Tibial nerve (tissue), 4 donors: Measurements from ENCODE around the gene GPR78. TPM values are rescaled to one million over a fixed set of nuclear protein-coding genes. Genes with fewer than 3 reads are reported as not detected.

Experiments used
- DNase-seq, 2 donors: peaks; one replicate each; pipeline ENCODE4 v3.0.0-alpha.2; 2019; ENCODE audit warnings: low spot score in 2 of 2
- H3K27ac ChIP-seq, 4 donors: fragments of 200-600 bp; sonication (generic) in 3 of 4; one replicate each; pipeline ENCODE4 v1.5.1; 2017 to 2019; ENCODE audit warnings: mild to moderate bottlenecking in 1 of 4
- H3K27me3 ChIP-seq, 2 donors: fragments of 200-600 bp; sonication (generic) in 1 of 2; one replicate each; pipeline versions ENCODE4 v1.5.1 to v1.6.0; 2017 to 2019
- H3K36me3 ChIP-seq, 3 donors: fragments of 200-600 bp; sonication (generic); one replicate each; pipeline ENCODE4 v1.5.1; 2018 to 2019
- H3K4me1 ChIP-seq, 4 donors: fragments of 200-600 bp; sonication (generic) in 3 of 4; one replicate each; pipeline ENCODE4 v1.5.1; 2017 to 2019
- H3K4me3 ChIP-seq, 4 donors: fragments of 200-600 bp; sonication (generic) in 3 of 4; one replicate each; pipeline ENCODE4 v1.5.1; 2017 to 2019; ENCODE audit warnings: mild to moderate bottlenecking in 1 of 4, moderate library complexity in 1 of 4
- H3K9me3 ChIP-seq, 4 donors: fragments of 200-600 bp; sonication (generic) in 3 of 4; one replicate each; pipeline ENCODE4 v1.5.1; 2017 to 2019
- EP300 ChIP-seq, 2 donors: sonication (generic); formaldehyde crosslinking; IDR thresholded peaks; one replicate each; pipeline ENCODE4 v1.6.1; 2017; ENCODE audit warnings: antibody characterized with exemption in 2 of 2, mild to moderate bottlenecking in 1 of 2
- POLR2A ChIP-seq, 2 donors: fragments of 450-650 bp; IDR thresholded peaks; one replicate each; pipeline ENCODE4 v1.6.1; 2017; ENCODE audit warnings: antibody characterized with exemption in 2 of 2, mild to moderate bottlenecking in 2 of 2, moderate library complexity in 2 of 2
- WGBS, 2 donors: methylation state at CpG; one replicate each; pipeline ENCODE4 v1.1.5; 2018; 5-methylcytosine and 5-hydroxymethylcytosine counted together
- total RNA-seq, 4 donors: library from RNA; depleted of rRNA; stranded (reverse); fragments of >200 nt; gene quantifications; one replicate each; pipeline ENCODE4 v1.1.0, GENCODE V29; 2016
- TF ChIP-seq, protein P1 (sequence below), 5 experiments: fragments of 200-600 bp in 3 of 5; fragments of 450-650 bp in 2 of 5; sonication (generic) in 3 of 5; IDR thresholded peaks; one replicate each; pipeline ENCODE4 v1.5.1; 2016 to 2019; ENCODE audit warnings: antibody characterized with exemption in 5 of 5, mild to moderate bottlenecking in 3 of 5, moderate library complexity in 2 of 5

Gene GPR78
- total RNA-seq, 4 donors from 2014 or later: not detected

DNA sequence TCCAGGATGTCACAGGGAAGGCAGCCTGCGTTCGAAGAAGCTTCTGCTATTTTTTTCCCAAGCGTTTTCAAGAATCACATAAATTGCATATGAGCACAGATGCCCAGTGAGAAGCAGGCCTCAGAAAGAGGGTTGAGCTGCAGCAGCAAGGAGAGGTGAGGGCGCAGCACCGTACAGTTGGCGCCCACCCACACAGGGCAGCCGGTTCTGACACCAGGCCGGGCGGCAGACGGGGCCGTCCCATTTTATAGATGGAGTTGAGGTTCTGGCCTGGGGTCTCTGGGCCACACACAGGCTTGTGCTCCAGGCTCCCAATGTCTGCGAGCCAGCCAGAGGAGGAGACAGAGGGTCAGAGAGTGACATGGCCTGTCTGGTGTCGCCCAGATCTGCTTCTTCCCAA is 35.2 kb downstream of the GPR78 start:
- no peak overlapping the region for H3K27ac ChIP-seq
- no peak for DNase-seq
- no peaks in the 10 kb centered on the region for H3K36me3 ChIP-seq
- H3K4me3 ChIP-seq: no peak overlapping the region
- no peaks in the 10 kb centered on the region for H3K27me3 ChIP-seq
- H3K4me1 ChIP-seq: no peaks in the 10 kb centered on the region
- 84 to 87% methylated on average over 12 to 13 of the region's 13 CpGs for WGBS, 2 donors
- no peak for TF ChIP-seq EP300 (IDR thresholded peaks at IDR 0.05)
- no peak for TF ChIP-seq POLR2A (IDR thresholded peaks at IDR 0.05)
- TF ChIP-seq, protein P1, sequence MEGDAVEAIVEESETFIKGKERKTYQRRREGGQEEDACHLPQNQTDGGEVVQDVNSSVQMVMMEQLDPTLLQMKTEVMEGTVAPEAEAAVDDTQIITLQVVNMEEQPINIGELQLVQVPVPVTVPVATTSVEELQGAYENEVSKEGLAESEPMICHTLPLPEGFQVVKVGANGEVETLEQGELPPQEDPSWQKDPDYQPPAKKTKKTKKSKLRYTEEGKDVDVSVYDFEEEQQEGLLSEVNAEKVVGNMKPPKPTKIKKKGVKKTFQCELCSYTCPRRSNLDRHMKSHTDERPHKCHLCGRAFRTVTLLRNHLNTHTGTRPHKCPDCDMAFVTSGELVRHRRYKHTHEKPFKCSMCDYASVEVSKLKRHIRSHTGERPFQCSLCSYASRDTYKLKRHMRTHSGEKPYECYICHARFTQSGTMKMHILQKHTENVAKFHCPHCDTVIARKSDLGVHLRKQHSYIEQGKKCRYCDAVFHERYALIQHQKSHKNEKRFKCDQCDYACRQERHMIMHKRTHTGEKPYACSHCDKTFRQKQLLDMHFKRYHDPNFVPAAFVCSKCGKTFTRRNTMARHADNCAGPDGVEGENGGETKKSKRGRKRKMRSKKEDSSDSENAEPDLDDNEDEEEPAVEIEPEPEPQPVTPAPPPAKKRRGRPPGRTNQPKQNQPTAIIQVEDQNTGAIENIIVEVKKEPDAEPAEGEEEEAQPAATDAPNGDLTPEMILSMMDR (IDR thresholded peaks at IDR 0.05): no peak
- no peaks in the 10 kb centered on the region for H3K9me3 ChIP-seq

DNA sequence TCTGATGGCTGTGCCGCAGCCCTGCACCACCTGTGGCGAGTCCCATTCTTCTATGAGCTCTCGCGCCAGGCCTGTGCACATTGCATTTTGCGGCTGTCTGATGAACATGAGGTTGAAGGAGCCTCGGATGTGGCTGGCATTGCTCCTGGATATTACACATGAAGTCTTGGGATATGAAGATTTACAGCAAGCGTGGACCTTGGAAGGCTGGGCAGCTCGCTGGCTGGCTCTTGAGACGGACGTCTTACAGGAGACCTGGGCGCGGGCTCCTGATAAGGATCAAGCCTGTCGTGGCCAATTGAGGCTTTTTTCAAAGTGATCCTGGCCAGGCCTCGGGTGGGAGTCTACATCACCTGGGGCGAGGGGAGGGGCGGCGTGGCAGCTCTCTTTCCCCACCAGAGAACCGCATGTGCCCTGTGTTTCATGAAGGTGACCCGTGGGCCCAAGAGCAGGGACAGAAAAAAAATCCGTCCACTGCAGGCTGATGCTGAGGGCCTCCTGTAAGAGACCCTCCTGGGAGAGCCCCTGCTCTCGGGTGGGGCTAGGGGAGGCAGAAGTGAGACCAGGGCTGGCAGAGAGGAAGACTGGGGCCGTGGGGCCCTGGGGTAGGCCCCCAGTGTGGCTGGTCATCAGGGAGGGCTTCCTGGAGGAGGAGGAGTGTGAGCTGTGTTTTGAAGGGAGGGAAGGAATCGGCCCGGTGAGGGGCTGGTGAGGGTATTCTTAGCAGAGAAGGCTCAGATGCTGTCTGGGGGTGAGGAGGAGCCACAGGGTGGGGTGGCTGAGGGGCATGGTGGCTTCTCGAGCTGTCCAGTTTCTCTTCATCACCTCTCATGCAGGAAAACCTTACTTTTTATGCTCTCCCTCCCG is 36.0 kb downstream of the GPR78 start:
- 74 to 80% methylated on average over 26 of the region's 26 CpGs for WGBS, 2 donors

DNA sequence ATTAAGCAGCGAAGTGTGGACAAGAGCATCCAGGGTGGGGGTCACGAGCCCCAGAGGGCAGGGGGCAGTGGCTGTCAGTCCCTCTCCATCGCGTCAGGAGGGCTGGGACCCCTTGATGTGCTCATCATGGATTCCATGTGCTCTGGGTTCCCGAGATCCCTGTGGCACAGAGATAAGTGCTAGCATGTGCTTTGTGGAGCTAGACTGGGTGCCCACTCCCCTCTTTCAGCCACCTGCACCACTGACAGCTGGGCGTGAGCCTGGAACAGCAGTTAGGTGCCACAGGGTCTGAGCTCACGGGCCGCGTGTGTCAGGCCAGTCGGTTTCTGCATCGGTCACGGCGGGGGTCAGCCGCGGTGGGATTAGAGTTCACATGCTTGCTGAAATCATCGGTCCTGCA is 36.6 kb downstream of the GPR78 start:
- no peaks in the 10 kb centered on the region for H3K4me1 ChIP-seq
- H3K27ac ChIP-seq: no peak overlapping the region
- no peaks in the 10 kb centered on the region for H3K36me3 ChIP-seq
- no peak overlapping the region for H3K4me3 ChIP-seq
- WGBS, 2 donors: 75 to 77% methylated on average over 7 to 15 of the region's 16 CpGs
- DNase-seq: no peak
- H3K9me3 ChIP-seq: no peaks in the 10 kb centered on the region
- TF ChIP-seq POLR2A (IDR thresholded peaks at IDR 0.05) (no peak), EP300 (IDR thresholded peaks at IDR 0.05) (no peak)
- TF ChIP-seq, protein P1 (IDR thresholded peaks at IDR 0.05): no peak
- no peaks in the 10 kb centered on the region for H3K27me3 ChIP-seq

More for the DNA sequence above, 36.0 kb downstream of the GPR78 start:
- DNase-seq: no peak
- TF ChIP-seq POLR2A (IDR thresholded peaks at IDR 0.05): no peak
- no peak for TF ChIP-seq EP300 (IDR thresholded peaks at IDR 0.05)
- TF ChIP-seq, protein P1 (IDR thresholded peaks at IDR 0.05): no peak
- Histone ChIP-seq H3K4me3 (no peak overlapping the region), H3K36me3 (no peaks in the 10 kb centered on the region), H3K27ac (no peak overlapping the region), H3K27me3 (no peaks in the 10 kb centered on the region), H3K9me3 (no peaks in the 10 kb centered on the region), H3K4me1 (no peaks in the 10 kb centered on the region)

DNA sequence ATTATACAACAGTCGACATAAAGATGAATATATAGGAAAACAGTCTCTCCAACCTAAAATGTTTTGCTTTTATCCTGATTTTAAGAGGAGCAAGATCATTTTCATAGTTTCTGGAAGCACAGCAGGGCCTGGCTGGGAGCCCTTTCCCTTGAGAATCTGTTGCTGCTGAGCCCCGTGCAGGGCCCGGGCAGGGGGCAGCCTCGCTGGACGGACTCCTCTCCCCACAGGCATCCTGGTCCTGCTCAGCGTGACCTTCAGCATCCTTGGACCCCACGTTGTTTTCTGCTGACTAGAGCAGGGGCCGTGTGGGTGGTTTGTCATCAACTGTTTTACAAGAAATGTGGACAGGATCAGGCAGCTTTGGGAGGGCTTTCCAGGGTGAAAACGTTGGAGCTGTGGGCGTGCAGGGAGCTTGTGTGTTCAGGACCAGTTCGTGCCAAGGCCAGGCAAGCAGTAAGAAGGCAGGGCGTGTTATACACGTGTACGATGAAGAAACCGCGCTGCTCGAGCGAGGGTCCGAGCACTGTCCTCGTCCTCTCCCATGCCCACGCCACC is 37.4 kb downstream of the GPR78 start:
- TF ChIP-seq EP300 (IDR thresholded peaks at IDR 0.05): no peak
- TF ChIP-seq POLR2A (IDR thresholded peaks at IDR 0.05): no peak
- TF ChIP-seq, protein P1 (IDR thresholded peaks at IDR 0.05): no peak
- no peak for DNase-seq
- no peaks in the 10 kb centered on the region for H3K36me3 ChIP-seq
- no peaks in the 10 kb centered on the region for H3K9me3 ChIP-seq
- no peaks in the 10 kb centered on the region for H3K27me3 ChIP-seq
- H3K4me3 ChIP-seq: no peak overlapping the region
- H3K27ac ChIP-seq: no peak overlapping the region
- WGBS, 2 donors: 51 to 53% methylated on average over 21 of the region's 21 CpGs
- H3K4me1 ChIP-seq: no peaks in the 10 kb centered on the region

- H3K4me1 ChIP-seq: no peaks in the 10 kb centered on the region
- H3K9me3 ChIP-seq: no peaks in the 10 kb centered on the region
- TF ChIP-seq, protein P1 (IDR thresholded peaks at IDR 0.05): no peak
- no peak for TF ChIP-seq EP300 (IDR thresholded peaks at IDR 0.05)
- no peak for TF ChIP-seq POLR2A (IDR thresholded peaks at IDR 0.05)
- H3K4me3 ChIP-seq: no peak overlapping the region
- no peaks in the 10 kb centered on the region for H3K36me3 ChIP-seq
- WGBS, 2 donors: 89 to 94% methylated on average over 7 to 15 of the region's 15 CpGs
- no peak for DNase-seq
- no peak overlapping the region for H3K27ac ChIP-seq
- H3K27me3 ChIP-seq: no peaks in the 10 kb centered on the region
These were observed 38.2 kb downstream of the GPR78 start for GRCh38 chr4:8618421-8618820.
